Fibroblast of pulmonary artery (primary cell): ENCODE results near the gene SLC12A6.

Experiments used
- DNase-seq: peaks from one replicate; pipeline ENCODE4 v3.0.0-alpha.2; 2010; ENCODE audit warnings: low read depth
- H3K4me3 ChIP-seq: replicated peaks from 2 replicates; pipeline ENCODE4 v1.5.1; 2011; ENCODE audit warnings: low read depth, mild to moderate bottlenecking, control low read depth, low read length, moderate library complexity
- TF ChIP-seq, protein P1 (sequence below): IDR thresholded peaks from 2 replicates; pipeline ENCODE4 v1.5.1; 2011; ENCODE audit warnings: mild to moderate bottlenecking, control low read depth, low read length, inconsistent platforms; ENCODE audit errors: missing control alignments

The SLC12A6 gene

DNA sequence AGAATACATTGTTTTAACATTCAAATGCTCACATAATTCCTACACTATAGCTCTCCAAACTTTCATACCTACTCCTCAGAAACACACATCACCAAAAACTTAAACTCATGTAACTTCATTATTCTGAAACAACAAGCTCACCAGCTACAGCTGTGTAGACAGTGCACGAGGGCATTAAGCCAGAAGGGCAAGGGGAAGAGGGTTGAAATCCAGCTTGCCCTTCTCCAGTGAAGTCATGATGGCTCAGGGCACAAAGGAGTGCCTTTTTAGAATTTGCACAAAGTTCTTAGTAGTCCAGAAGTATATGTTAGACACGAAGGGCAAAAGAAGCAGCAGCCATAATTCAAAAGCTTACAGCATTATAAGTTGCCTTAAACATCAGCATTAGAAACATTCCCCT, 8.6 kb downstream of the SLC12A6 start:
- TF ChIP-seq, protein P1, sequence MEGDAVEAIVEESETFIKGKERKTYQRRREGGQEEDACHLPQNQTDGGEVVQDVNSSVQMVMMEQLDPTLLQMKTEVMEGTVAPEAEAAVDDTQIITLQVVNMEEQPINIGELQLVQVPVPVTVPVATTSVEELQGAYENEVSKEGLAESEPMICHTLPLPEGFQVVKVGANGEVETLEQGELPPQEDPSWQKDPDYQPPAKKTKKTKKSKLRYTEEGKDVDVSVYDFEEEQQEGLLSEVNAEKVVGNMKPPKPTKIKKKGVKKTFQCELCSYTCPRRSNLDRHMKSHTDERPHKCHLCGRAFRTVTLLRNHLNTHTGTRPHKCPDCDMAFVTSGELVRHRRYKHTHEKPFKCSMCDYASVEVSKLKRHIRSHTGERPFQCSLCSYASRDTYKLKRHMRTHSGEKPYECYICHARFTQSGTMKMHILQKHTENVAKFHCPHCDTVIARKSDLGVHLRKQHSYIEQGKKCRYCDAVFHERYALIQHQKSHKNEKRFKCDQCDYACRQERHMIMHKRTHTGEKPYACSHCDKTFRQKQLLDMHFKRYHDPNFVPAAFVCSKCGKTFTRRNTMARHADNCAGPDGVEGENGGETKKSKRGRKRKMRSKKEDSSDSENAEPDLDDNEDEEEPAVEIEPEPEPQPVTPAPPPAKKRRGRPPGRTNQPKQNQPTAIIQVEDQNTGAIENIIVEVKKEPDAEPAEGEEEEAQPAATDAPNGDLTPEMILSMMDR = no peak
- H3K4me3 ChIP-seq = no peak overlapping the region
- DNase-seq = no peak

DNA sequence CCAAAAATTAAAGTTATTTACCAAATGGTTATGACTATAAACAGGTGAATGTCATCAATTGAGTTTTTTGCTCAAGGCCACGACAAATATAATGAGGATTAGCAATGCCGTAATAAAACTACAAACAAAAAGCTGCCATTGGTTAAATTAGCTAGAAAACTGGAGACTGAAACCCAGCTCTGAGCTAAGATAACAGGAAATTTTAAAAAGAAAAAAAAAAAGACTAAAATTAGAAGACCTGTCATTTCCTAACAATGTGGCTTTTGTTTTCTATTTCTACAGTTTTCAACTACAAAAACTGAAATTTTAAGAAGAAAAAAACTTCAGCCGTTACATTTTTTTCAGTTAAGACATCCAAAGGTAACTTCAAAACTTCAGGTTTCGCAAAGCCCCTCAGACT, 9.7 kb downstream of the SLC12A6 start:
- no peak overlapping the region for H3K4me3 ChIP-seq
- TF ChIP-seq, protein P1 = no peak
- no peak for DNase-seq

GRCh38 chr15:34325368-34325767, 12.2 kb downstream of the SLC12A6 start:
- no peak overlapping the region for H3K4me3 ChIP-seq
- TF ChIP-seq, protein P1 = no peak
- DNase-seq = no peak

DNA sequence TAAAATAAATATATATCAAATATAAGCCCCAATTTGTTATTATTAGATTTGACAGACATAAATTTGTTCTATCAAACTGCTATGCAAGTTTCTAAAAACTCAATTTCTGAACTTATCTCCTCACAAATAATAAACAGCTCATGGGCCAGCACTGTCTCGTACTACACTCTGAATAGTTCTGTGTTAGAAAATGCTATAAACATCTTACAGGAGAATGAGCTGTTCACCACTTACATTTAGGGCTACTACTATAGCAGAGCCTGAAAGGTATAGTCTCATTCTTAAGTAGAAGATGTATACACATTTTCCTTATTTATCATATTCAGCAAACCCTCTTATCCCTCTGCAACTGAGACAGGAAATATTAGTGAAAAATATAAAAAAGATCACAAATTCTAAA, 12.6 kb downstream of the SLC12A6 start:
- TF ChIP-seq, protein P1 = no peak
- no peak overlapping the region for H3K4me3 ChIP-seq
- DNase-seq = no peak

DNA sequence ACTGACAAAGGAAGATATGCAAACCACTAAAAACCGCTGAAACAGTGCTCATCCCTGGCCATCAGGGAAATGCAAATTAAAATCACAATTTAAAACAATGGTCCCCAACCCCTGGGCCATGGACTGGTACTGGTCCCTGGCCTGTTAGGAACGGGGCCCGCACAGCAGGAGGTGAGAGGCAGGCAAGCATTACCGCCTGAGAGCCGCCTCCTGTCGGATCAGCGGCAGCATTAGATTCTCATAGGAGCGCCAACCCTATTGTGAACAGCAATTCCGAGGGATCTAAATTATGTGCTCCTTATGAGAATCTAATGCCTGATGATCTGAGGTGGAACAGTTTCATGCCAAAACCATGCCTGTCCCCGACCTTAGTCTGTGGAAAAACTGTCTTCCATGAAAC, 14.4 kb downstream of the SLC12A6 start:
- H3K4me3 ChIP-seq = no peak overlapping the region
- TF ChIP-seq, protein P1 = no peak
- no peak for DNase-seq

- peak overlapping the region; percentile 57 for H3K4me3 ChIP-seq
- TF ChIP-seq, protein P1 = no peak
- DNase-seq = peak; percentile 73
Observed at GRCh38 chr15:34318277-34319079, 19.1 kb downstream of the SLC12A6 start.
